Activated gamma-delta T cell (primary cell): ENCODE data around the gene THBS4.
A peak's percentile ranks its signal among the peaks of the same experiment; 100 is the strongest.

Experiments used
- DNase-seq: peaks from one replicate; lab custom pipeline; 2025; lab: John Stamatoyannopoulos, UW
- total RNA-seq, 2 donors: gene quantifications; one replicate each; lab custom pipeline; 2026; lab: John Stamatoyannopoulos, UW

THBS4 gene
- total RNA-seq = 0.51 to 0.52 reads per million in 2 donors

- DNase-seq = no peak
Measured at GRCh38 chr5:80034962-80035821, at the start of gene THBS4. Gene THBS4, plus strand, starts transcription at chr5:80035348. Its CDS starts 190 bp downstream, at chr5:80035538.

GRCh38 chr5:79986260-79986659 is 48.9 kb upstream of the THBS4 start:
- DNase-seq = no peak

GRCh38 chr5:79990205-79990597 is 44.9 kb upstream of the THBS4 start:
- DNase-seq = no peak

GRCh38 chr5:79990598-79991507 is 44.3 kb upstream of the THBS4 start, which contains the start of gene MTX3:
Gene MTX3, minus strand, starts transcription at chr5:79991262. Its CDS starts 24 bp downstream, at chr5:79991238.
- DNase-seq = peak; percentile 55

DNA sequence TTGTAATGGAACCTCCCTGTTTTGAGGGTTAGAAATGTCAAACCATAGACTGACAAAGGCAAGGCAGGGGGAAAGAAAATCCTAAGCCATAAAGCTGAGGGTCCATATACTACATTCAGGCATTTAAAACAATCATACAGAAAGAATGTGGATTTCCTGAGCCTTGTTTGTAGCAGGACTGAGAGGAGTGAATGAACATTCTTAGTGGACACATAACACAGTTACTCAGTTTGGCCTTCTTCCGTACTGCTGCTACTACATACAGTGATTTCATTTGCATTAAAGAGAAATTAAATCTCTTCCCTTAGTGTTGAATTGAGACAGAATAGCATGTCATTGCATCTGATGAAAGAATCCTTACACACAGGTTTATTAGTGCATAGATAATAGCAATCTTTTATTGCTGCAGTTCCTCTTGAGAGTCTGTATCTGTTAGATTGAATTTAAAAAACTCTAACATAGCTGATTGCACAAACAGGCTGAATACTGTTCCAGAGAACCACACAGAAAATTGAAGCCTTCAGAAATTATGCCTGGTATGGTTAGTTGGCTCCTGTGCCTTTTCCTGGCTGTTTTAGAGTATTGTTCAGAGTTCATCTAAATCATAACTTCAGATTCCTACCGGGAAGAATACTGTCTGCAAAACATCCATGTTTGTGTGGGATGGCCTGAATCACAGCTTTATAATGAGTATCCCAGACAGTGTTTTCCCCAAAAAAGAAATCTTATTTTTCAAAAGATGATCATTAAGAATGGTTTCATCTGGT is 42.1 kb upstream of the THBS4 start:
- no peak for DNase-seq

GRCh38 chr5:79999722-80000121 is 35.4 kb upstream of the THBS4 start:
- DNase-seq = no peak

DNA sequence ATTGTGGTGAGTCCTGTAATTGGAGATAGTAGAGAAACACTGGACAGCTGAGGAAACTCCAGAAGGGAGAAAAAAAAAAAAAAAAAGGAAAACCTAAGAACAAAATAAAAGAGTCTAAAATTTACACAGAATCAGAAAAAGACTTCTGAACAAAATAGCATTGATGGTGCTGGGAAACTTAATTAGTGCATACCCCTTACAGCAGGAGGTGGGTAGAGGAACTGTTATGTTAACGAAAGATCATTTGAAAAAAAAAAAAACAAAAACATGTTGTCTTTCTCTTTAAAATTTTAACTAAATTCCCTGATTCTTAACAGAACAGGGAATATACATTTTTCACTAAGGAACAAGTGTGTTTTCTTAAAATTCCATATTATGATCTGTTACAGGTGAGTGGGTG is 32.5 kb upstream of the THBS4 start:
- DNase-seq = no peak

DNA sequence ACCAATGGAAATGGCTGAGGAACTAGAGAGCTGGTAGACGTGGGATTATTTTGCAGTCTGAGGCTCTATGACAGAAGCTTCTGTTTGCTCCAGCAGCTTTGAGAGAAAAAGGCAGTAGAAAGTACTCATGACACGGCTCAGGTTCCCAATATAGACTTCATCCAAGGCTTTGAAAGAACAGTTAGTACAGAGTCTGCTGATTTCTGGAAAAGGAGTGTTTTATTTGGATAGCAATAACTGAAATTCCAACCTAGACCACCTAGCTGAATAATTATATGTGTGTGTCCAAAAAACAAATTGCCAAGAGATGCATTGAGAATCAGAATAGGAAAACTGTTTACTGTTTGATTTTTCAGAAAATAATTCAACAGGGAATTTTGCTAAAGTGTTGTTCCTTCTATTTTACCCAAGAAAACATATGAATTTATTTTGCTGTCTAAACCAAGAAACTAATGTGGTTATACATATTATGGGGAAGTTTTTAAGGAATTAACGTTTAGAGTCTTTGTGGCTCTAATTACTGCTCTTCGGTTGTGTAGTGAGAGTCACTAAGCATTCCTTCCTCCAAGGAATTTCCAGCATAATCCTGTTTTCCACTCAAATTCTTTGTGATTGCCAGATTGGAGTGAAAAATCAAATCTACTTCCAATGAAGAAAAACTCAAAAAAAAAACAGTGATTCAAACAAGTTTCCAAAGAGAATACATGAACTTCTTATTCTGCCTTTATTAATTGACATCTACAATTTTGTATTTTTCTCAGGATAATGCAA is 26.0 kb upstream of the THBS4 start:
- no peak for DNase-seq

DNA sequence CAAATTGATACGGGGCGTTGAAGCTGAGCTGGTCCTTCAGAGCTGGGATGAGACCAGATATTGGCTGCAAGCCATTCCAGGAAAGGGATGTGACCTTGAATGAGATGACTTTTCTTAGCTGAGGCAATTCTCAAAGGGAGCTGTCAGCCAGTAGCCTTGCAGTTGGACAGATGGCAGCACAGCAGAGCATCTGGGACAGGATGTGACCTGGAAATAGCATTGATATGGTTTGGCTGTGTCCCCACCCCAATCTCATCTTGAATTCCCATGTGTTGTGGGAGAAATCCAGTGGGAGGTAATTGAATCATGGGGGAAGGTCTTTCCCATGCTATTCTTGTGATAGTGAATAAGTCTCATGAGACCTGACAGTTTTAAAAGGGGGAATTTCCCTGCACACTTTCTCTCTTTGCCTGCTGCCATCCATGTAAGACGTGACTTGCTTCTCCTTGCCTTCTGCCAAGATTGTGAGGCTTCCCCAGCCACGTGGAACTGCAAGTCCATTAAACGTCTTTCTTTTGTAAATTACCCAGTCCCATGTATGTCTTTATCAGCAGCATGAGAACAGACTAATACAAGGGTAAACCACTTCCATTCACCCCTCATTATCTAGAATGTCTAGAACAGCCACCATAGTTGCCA is 24.3 kb upstream of the THBS4 start:
- DNase-seq = no peak

DNA sequence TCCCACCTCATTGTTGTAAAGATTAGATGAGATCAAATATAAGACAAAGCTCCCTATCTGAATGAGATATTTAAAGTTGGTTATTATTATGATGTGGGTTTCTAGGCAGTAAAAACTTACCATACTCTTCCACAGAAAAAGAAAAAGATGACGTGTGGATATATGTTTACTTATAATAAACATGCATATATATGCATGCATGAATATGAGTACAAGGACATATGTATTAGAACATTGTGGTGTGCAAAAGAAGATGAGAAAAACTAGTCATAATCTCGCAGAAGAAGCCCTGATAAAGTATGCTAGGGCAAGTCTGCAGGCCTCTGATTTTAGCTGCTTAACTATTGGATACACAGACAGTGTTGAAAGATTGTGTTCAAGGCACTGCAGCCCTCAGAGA is 10.1 kb upstream of the THBS4 start:
- DNase-seq = no peak

DNA sequence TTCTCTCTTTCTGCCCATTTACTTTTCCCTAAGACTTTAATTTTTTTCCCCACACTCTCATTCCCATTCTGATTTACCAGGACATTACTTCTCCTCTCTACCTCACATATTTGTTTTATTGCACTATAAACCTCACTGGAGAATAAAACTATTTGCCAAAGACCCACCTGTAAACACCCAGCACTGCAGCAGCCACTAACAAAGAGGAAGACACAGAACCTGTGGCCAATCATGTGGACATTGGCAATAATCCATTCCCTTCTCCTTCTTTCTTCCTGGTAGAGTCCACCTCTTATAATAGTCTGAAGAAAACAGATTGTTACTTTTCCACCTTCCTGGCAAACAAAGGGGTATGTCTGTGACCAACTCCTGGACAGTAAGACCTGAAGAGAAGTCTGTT is 8.3 kb upstream of the THBS4 start:
- DNase-seq = no peak

GRCh38 chr5:80031109-80031508 is 4.0 kb upstream of the THBS4 start:
- DNase-seq = no peak

- DNase-seq = no peak
Measured at GRCh38 chr5:80033513-80033912, 1.6 kb upstream of the THBS4 start.

- no peak for DNase-seq
Measured at GRCh38 chr5:80034559-80034958, 589 bp upstream of the THBS4 start.

- DNase-seq = no peak
Measured at GRCh38 chr5:80035839-80036238, 691 bp downstream of the THBS4 start.

GRCh38 chr5:80036615-80037014 is 1.5 kb downstream of the THBS4 start:
- no peak for DNase-seq

DNA sequence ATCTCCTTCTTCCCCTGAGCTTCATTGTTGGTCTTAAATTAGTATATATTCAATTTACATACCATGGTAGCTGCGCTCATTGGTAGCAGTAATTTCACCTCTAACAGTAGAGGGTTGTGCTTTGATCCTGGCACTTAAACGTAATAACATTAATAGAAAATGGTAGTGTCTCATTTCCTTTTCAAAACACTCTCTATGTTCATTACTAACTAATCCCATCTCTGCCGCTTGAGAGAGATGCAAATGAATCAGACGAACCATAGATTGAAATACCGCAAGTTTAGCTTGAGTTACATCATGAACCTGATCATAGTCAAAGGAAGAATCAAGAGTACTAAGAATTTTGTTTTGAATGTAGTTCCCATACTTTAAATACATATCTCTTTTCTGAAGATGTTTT is 2.2 kb downstream of the THBS4 start:
- DNase-seq = no peak

- DNase-seq = no peak
Measured at GRCh38 chr5:80039650-80040049, 4.5 kb downstream of the THBS4 start.

DNA sequence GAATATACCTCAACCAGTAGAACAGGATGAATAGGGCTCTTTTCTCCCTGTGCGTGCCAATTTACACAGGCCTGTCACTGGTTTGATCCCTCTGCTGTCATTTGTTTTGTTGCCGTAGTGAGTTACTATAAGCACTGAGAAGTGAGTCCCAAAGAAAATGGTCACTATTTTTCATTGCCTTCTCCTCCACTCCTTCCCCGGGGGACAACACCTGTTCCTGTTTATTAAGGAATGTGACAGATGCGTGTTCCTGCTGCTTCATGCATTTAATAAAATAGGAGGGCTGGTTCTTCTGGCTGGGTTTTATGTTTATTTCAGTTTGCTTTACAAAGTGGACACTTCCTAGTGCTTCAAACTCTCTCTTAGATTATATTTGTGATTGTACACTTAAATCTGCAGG is 6.4 kb downstream of the THBS4 start:
- DNase-seq = no peak

GRCh38 chr5:80042330-80042729 is 7.2 kb downstream of the THBS4 start:
- DNase-seq = no peak

DNA sequence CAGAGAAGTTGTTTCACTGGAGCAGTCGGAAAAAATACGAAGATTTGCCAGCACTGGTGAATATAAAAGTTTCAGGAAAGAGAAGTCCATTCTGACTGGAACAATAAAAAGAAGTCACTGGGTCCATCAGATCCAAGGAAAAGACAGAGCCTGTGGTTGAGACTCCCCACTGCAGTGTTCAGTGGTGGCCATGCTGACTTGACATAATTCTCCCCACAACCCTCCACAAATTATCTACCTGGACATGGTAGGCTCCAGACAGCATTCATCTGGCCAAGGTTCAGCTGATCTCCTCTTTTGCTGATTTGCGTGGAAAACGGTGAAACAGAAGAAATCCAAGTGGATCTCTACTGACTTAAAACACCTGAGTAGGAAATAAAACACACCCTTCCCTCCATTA is 8.0 kb downstream of the THBS4 start:
- DNase-seq = no peak
